GM21515 (cell line): ENCODE results near the gene ZG16.

Experiments used
- ATAC-seq: cut with Tn5 transposase; IDR thresholded peaks from one replicate; pipeline ENCODE4 v1.9.1; 2021; ENCODE audit not compliant: unreplicated experiment

ZG16 gene

GRCh38 chr16:29820271-29820701 lies 42.2 kb downstream of the ZG16 start, which contains the start of gene MVP:
TSS of gene MVP (plus strand) at chr16:29820462. CDS start at chr16:29830550, 10,088 bp downstream.
- no peak for ATAC-seq

GRCh38 chr16:29820730-29821642 lies 42.9 kb downstream of the ZG16 start:
- no peak for ATAC-seq

GRCh38 chr16:29821643-29822115 lies 43.6 kb downstream of the ZG16 start:
- ATAC-seq, result no peak

- ATAC-seq, result no peak
Observed at GRCh38 chr16:29824589-29825144, 46.6 kb downstream of the ZG16 start.

- no peak for ATAC-seq
Observed at GRCh38 chr16:29825145-29826044, 47.3 kb downstream of the ZG16 start.

- ATAC-seq, result no peak
Observed at GRCh38 chr16:29826342-29826695, 48.3 kb downstream of the ZG16 start.

GRCh38 chr16:29830774-29831173 lies 52.7 kb downstream of the ZG16 start:
- ATAC-seq, result no peak

GRCh38 chr16:29831490-29831889 lies 53.4 kb downstream of the ZG16 start:
- no peak for ATAC-seq
